Osteoblast (primary cell): Measurements from ENCODE around the gene PPP6R3. TPM values are rescaled to one million over a fixed set of nuclear protein-coding genes. Genes with fewer than 3 reads are reported as not detected.

Source experiments
- DNase-seq: peaks from one replicate; pipeline ENCODE4 v3.0.0; 2011; ENCODE audit warnings: low spot score, mixed read lengths; ENCODE audit not compliant: insufficient read length; ENCODE audit errors: missing footprints
- H2AFZ ChIP-seq: 2 replicates; pipeline ENCODE4 v1.6.0; 2011; ENCODE audit warnings: mild to moderate bottlenecking, low read length
- H3K27ac ChIP-seq: 2 replicates; pipeline ENCODE4 v1.5.1; 2011; ENCODE audit warnings: mild to moderate bottlenecking, low read depth, low read length, moderate library complexity
- H3K27me3 ChIP-seq: 2 replicates; pipeline ENCODE4 v1.6.0; 2012; ENCODE audit warnings: mild to moderate bottlenecking, control low read depth, inconsistent platforms, low read length, moderate library complexity; ENCODE audit not compliant: insufficient read depth
- H3K36me3 ChIP-seq: 2 replicates; pipeline ENCODE4 v1.5.1; 2011; ENCODE audit warnings: mild to moderate bottlenecking, low read length, control low read depth, moderate library complexity; ENCODE audit not compliant: insufficient read depth
- H3K4me1 ChIP-seq: 2 replicates; pipeline ENCODE4 v1.5.1; 2011; ENCODE audit warnings: mild to moderate bottlenecking, low read length, control low read depth, moderate library complexity; ENCODE audit not compliant: insufficient read depth
- H3K4me2 ChIP-seq: 2 replicates; pipeline ENCODE4 v1.6.0; 2011; ENCODE audit warnings: mild to moderate bottlenecking, low read length; ENCODE audit not compliant: insufficient read depth
- H3K4me3 ChIP-seq: fragments of 200-600 bp; sonication (generic); 3 replicates; pipeline ENCODE4 v1.5.1; 2012; ENCODE audit warnings: mild to moderate bottlenecking, low read length, inconsistent platforms; ENCODE audit not compliant: insufficient read depth
- H3K79me2 ChIP-seq: 2 replicates; pipeline ENCODE4 v1.6.0; 2012; ENCODE audit warnings: mild to moderate bottlenecking, low read length, control low read depth, inconsistent platforms; ENCODE audit not compliant: insufficient read depth
- H3K9me3 ChIP-seq: 2 replicates; pipeline ENCODE4 v1.5.1; 2011; ENCODE audit warnings: low read depth, low read length, control low read depth
- H4K20me1 ChIP-seq: 2 replicates; pipeline ENCODE4 v1.6.0; 2012; ENCODE audit warnings: mild to moderate bottlenecking, low read length, control low read depth; ENCODE audit not compliant: insufficient read depth
- CTCF ChIP-seq: IDR thresholded peaks from 2 replicates; pipeline ENCODE4 v1.5.1; 2011; ENCODE audit warnings: mild to moderate bottlenecking, low read depth, low read length, moderate library complexity; ENCODE audit errors: extremely low read depth
- total RNA-seq: library from RNA; depleted of rRNA; stranded (reverse); fragments of >200 nt; gene quantifications from 2 replicates; pipeline ENCODE4 v1.2.3, GENCODE V29; 2012

PPP6R3 gene
- total RNA-seq, 1 donor: 131 TPM

GRCh38 chr11:68469642-68470041 lies 9.1 kb downstream of the PPP6R3 start:
- Histone ChIP-seq H3K4me3 (no peak overlapping the region), H2AFZ (no peak overlapping the region), H3K27me3 (no peaks in the 10 kb centered on the region), H3K4me1 (peaks cover 42% of the 10 kb centered on the region), H3K9me3 (no peaks in the 10 kb centered on the region), H3K79me2 (peaks cover 97% of the 10 kb centered on the region), H3K36me3 (no peaks in the 10 kb centered on the region), H4K20me1 (peaks cover 68% of the 10 kb centered on the region), H3K27ac (peak overlapping the region; percentile 96), H3K4me2 (no peak overlapping the region)
- DNase-seq: no peak
- no peak for TF ChIP-seq CTCF

GRCh38 chr11:68470304-68470811 lies 9.8 kb downstream of the PPP6R3 start:
- Histone ChIP-seq H3K9me3 (no peaks in the 10 kb centered on the region), H3K4me3 (no peak overlapping the region), H3K79me2 (peaks cover 93% of the 10 kb centered on the region), H2AFZ (no peak overlapping the region), H4K20me1 (peaks cover 67% of the 10 kb centered on the region), H3K27ac (peak overlapping the region; percentile 96), H3K4me1 (peaks cover 39% of the 10 kb centered on the region), H3K27me3 (no peaks in the 10 kb centered on the region), H3K36me3 (no peaks in the 10 kb centered on the region), H3K4me2 (no peak overlapping the region)
- TF ChIP-seq CTCF: no peak
- no peak for DNase-seq

- DNase-seq: peak; percentile 96
- Histone ChIP-seq H4K20me1 (peaks cover 61% of the 10 kb centered on the region), H3K36me3 (no peaks in the 10 kb centered on the region), H3K9me3 (no peaks in the 10 kb centered on the region), H3K27ac (peak overlapping the region; percentile 96), H3K4me1 (peaks cover 37% of the 10 kb centered on the region), H3K4me2 (peak overlapping the region; percentile 63), H3K27me3 (no peaks in the 10 kb centered on the region), H3K79me2 (peaks cover 86% of the 10 kb centered on the region), H3K4me3 (peak overlapping the region; percentile 29), H2AFZ (no peak overlapping the region)
- TF ChIP-seq CTCF: no peak
Observed at GRCh38 chr11:68471360-68472340, 11.1 kb downstream of the PPP6R3 start.

GRCh38 chr11:68472778-68473177 lies 12.2 kb downstream of the PPP6R3 start:
- H4K20me1 ChIP-seq: peaks cover 52% of the 10 kb centered on the region
- no peak for DNase-seq

More at GRCh38 chr11:68472778-68473177, 12.2 kb downstream of the PPP6R3 start:
- no peaks in the 10 kb centered on the region for H3K27me3 ChIP-seq
- H3K27ac ChIP-seq: peak overlapping the region; percentile 96
- no peak for TF ChIP-seq CTCF
- peak overlapping the region; percentile 63 for H3K4me2 ChIP-seq
- H3K4me3 ChIP-seq: no peak overlapping the region
- peaks cover 86% of the 10 kb centered on the region for H3K79me2 ChIP-seq
- peaks cover 37% of the 10 kb centered on the region for H3K4me1 ChIP-seq
- H3K9me3 ChIP-seq: no peaks in the 10 kb centered on the region
- H3K36me3 ChIP-seq: no peaks in the 10 kb centered on the region
- H2AFZ ChIP-seq: no peak overlapping the region
